NCI-H748 (cell line): Measurements from ENCODE around the gene RAP1GDS1.
"Not testable (repeated sequence)": the region's sequence is repeated elsewhere in the genome, so short reads cannot be mapped to it uniquely, and the experiment has no call there.

ENCODE experiments used
- DNase-seq: peaks from one replicate; lab custom pipeline; 2025; ENCODE audit not compliant: unreplicated experiment; lab: John Stamatoyannopoulos, UW

RAP1GDS1 gene

DNA sequence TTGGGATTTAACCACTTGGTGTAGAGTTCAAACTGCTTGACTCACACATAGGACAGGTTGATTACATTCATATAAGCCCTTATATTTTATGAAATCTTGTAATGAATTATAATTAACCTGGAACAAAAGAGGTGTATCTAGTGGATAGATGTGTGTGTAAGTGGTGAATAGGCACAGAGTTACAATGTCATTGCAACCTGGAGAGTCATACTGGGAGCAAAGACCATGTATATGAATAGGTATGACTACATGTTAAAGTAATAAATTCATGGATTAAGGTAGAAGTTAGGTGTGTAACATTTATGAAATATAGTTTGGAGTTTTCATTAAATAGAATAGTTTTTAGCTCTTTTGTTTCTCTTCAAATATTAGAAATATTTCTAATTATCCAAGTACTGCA, 26.1 kb downstream of the RAP1GDS1 start:
- no peak for DNase-seq

DNA sequence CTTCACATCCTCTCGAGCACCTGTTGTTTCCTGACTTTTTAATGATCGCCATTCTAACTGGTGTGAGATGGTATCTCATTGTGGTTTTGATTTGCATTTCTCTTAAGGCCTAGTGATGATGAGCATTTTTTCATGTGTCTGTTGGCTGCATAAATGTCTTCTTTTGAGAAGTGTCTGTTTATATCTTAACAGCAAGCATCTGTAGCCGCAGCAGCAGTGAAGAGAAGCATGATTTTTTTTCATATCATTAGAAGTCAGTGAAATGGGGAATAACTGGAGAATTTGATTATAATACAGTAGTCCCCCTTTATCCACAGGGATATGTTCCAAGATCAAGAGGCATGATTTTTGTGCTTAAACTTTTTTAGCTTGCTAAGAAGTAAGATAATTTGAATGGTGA, 27.5 kb downstream of the RAP1GDS1 start:
- not testable (repeated sequence) for DNase-seq

DNA sequence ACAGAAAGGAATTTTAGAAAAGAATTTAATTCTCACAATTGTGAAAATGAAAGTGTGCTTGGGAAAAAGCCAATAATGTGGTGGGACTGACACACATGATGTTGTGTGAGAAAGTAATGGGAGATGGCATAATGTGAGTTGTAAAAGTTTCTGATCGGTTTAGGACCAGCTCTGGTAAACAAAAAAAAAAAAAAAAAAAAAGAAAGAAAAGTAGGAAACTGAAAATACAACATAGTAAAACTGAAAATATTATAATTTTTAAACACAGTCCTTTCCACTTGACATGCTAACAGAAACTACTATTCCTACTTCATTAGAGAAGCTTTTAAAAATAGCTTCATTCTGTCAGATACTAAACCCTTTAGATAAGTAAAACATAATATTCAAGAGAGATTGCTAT, 28.2 kb downstream of the RAP1GDS1 start:
- DNase-seq: no peak

DNA sequence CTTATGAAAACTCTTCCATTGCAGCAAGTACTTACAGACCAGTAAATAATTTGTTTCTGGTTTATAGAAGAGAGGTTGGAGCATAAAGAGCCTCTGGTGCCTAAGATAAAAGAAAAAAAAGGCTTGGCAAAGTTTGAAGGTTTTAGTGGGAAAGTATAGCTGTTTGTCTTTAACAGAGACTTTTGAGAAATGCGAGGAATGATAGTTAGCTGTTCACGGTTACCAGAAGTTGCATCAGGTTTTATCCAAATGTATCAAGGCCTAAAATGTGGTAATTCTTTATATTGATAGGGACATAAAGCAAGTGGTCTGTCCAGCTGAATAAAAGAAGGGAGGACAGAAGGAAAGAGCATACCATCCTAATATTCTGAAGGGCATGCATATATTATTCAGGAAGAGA, 29.3 kb downstream of the RAP1GDS1 start:
- DNase-seq: no peak

DNA sequence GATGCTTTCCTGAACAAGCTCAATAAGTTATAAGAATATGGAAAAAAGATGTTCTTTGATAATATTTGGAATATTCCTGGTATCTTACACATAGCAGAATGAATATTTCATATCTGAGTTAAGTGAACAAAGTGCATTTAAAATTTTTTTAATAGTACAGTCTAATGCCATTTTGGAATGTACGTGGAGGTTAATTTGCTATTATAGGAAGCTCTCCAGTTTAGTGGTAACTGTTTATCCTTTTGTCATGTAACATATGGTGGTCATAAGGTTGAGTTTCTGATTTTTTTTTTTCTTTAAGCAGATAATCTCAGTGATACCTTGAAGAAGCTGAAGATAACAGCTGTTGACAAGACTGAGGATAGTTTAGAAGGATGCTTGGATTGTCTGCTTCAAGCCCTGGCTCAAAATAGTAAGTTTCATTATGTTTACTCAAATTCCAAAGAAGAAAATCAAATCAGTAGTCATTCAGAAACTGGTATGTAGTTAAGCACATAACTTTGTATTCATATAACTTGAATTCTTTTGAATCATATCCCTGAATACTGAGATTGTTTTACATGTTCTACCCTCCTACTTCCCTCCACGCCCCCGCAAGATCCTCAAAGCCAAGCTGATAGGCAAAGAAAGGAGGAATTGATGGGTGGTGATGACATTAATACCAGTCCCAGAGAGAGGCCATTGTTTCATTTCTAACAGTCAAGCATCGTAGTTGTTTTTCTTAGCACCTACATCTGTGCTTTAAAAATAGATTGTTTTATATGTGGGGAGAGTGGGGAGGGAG, 32.1 kb downstream of the RAP1GDS1 start:
- DNase-seq: no peak

DNA sequence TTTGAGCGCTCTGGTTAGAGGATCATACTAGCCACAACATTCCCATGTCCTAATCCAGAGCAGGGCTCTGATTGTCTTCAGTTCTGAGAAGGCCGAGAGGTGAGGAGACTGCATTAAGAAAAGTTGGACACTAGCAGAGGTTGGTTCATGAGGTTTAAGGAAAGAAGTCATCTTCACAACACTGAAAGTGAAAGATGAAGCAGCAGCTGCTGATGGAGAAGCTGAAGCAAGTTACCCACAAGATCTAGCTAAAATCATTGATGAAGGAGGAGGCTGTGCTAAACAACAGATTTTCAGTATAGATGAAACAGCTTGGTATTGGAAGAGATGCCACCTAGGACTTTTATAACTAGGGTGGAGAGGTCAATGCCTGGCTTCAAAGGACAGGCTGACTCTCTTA, 36.8 kb downstream of the RAP1GDS1 start:
- DNase-seq: no peak

DNA sequence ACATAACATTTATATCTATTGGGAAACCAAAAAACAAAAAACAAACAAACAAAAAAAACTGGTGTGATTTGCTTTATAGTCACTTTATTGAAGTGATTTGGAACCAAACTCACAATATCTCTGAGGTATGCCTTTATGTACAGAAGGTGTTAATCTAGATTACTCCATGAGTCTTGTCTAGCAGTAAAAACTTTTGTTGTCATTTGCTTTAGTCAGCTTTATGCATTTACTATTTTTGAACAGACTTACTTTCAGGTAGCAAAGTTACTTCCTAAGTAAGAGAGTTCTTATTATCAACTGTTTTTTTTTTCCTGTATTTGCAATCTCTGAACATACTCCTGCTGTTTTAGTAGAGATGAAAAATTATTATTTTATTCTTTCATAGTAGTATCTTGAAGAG, 39.5 kb downstream of the RAP1GDS1 start:
- DNase-seq: no peak

DNA sequence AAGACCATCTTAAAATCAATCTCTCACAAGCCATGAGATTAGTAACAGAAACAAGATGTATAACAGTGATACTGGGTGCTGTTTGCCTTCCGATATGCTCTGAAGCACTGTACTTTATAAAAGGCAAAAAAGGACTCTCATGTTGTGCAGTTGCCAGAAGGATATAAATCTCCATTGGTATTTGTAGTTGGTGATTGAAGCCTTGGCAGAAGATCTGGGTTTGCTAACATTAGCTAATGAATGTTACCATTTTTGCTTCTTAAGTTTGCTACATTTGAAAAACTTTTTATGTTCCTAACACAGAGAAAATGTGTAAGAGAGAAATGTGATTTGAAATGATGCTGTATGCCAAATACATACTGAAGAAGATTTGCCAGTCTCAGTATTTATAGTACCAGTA, 44.4 kb downstream of the RAP1GDS1 start:
- no peak for DNase-seq

DNA sequence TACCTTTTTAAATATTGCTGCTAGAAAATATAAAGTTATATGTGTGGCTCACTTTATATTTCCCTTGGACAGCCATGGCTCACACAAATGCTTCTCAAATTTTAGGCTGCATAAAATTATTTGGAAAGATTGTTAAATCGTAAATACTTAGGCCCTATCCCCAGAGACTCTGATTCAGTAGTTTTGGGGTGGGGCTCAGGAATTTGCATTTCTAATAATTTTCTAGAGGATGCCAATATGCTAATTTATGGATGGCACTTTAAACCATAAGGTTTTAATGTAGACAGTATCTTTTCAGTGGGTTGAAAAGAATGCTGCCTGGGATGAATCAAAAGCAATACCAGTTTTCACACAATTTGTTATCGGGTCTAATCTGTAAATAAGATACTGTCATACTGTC, 49.7 kb downstream of the RAP1GDS1 start:
- DNase-seq: no peak

DNA sequence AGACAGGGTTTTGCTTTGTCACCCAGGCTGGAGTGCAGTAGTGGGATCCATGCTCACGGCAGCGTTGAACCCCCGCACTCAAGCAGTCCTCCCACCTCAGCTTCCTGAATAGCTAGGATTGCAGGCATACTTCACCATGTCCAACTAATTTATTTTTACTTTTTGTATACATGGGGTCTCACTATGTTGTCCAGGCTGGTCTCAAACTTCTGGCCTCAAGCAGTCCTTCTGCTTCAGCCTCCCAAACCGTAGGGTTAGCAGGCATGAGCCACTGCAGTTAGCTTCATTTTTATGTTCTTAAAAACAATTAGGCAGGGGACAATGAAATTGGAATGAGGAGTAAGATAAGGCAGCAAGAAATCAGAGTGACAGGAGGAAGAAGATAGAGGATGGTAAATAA, 50.5 kb downstream of the RAP1GDS1 start:
- no peak for DNase-seq

DNA sequence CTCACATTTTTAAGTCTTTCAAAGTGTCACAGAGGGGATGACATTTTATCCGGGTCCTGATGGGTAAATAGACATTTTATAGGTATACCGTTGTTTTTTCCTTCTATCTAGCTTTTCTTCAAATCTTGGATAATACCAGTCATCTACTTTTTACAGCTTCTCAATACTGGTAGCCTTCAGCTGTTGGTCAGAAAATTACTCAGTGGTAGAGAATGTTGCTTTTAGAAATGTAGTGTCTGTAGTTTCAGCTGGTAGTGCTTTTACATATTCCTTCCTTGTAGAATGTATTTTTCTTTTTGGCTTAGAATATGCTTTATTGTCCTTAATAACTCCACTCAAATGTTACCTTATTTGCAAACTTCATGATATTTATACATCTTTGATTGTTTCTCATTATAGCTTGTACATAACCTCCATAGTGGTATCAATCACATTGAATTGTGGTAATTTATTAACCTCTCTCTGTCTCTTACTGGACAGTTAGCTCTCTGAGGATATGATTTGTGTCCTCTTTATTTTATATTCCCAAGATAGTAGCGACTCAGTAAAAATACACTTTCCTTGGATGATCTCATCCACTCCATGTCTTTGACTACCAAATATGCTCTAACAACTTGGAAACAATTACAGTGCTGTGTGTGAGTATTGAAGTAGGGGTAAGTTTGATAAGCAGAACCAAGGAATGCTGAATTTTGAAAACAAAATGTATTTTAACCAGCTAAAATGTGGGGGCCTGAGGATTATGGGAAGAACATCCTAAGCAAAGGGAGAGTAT, 53.8 kb downstream of the RAP1GDS1 start:
- DNase-seq: no peak

DNA sequence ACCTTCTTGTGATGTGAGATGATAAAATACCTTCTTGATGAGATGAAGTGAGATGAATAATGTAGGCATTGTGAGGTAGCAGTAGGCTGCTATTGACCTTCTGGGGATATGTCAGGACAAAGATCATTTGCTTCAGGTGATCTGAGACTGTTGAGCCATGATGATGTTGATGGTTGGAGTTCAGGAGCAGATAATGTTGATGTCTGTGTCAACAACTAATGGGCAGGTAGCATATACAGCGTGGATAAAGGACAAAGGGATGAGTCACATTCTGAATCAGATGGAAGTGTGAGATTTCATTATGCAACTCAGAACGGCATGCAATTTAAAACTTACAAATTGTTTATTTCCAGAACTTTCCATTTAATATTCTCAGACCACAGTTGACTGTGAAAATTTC, 57.3 kb downstream of the RAP1GDS1 start:
- DNase-seq: no peak

DNA sequence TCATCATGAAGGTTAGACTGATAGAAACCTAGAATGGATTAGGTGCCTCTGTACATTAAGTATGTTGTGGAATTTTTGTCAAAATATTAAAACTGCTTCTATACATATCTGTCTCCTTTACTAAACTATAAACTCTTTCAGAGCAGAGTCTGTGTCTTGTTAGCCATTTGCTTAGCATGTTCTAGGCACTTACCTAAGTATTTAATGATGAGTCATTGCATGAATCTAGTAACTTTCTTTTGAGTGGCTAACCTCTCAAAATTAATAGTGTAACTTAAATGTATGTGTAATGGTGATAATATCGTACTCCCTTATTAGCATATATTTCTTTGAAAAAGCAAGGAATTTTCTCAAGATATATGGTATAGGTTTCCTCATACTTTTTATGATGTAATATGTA, 57.8 kb downstream of the RAP1GDS1 start:
- no peak for DNase-seq

DNA sequence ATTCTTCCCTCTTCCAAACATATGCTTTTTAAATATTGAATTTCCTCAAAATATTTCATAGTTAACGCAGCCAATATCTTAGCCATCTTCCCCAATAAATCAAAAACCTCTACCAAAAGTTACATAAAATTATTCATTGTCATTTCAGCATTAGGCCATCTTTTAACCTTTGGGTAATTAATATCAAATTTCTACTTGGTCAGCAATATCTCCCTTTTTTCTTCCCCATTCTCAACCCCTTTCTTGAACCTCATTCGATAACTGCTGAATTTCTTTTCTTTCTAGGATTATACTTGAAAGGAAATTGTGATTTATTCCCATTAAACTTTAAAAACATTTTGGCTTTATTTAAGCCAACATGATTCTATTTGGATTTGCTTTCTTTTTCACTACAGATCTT, 65.0 kb downstream of the RAP1GDS1 start:
- DNase-seq: no peak

DNA sequence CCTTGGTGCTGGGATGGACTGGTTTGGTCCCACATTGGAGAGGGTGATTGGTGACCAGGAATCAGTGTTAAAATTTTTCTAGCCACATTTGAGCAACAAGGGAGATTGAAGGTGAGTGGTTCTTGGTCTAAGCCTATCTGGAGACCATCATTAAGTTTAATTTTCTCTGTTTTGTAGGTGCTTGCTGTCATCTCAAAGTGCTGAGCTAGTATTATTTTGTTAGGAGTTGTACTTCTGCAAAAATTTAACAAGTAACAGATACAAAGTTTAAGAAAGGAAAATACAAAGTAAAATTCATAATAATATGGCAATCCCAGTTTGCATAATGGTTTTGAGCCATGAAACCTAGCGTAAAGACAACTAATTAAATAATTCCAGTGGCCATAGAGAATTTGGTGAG, 66.5 kb downstream of the RAP1GDS1 start:
- no peak for DNase-seq

DNA sequence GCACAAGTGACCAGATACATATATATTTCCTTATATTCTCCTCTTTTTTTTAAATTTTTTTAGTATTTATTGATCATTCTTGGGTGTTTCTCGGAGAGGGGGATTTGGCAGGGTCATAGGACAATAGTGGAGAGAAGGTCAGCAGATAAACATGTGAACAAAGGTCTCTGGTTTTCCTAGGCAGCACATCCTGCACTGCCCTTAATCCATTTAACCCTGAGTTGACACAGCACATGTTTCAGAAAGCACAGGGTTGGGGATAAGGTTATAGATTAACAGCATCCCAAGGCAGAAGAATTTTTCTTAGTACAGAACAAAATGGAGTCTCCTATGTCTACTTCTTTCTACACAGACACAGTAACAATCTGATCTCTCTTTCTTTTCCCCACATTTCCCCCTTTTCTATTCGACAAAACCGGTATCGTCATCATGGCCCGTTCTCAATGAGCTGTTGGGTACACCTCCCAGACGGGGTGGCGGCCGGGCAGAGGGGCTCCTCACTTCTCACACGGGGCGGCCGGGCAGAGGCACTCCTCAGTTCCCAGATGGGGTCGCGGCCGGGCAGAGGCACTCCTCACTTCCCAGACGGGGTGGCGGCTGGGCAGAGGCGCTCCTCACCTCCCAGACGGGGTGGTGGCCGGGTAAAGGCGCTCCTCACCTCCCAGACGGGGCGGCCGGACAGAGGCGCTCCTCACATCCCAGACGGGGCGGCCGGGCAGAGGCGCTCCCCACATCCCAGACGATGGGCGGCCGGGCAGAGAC, 68.9 kb downstream of the RAP1GDS1 start:
- DNase-seq: not testable (repeated sequence)

DNA sequence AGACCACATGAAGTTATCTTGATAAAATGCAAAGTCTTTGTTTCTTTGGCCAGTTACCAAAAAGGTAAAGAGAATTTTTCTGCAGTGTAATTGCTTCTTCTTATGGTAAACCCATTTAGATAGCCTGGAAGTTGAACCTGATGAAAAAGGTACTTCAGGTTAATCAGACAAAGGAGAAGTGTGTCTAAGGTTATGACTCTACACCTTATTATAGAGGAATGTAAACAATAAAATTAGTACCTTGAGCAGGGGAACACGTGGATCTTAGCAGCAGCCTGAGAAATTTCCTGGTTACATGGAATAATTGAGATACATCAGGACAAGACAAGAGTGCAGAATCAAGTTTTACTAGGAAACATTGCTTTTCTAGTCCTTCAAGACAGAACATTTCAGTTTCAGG, 70.8 kb downstream of the RAP1GDS1 start:
- no peak for DNase-seq

DNA sequence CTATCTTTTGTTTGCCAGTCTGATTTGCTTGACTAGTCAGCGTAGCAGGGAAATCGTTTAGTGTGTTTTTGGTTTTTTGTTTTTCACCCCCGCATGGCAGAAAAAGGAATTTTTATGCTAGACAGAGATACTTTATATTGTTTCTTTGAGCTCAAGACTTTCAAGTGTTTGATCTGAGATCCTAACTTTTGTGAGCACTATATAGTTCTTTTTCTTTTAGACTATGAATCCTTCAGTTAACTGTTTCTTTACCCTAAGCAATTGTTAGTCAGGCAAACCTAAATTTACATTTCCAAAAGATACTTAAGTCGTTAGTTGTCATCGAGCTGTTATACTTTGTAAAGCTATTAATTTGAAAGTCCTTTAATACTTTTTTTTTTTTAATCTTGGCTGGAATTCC, 73.3 kb downstream of the RAP1GDS1 start:
- no peak for DNase-seq

DNA sequence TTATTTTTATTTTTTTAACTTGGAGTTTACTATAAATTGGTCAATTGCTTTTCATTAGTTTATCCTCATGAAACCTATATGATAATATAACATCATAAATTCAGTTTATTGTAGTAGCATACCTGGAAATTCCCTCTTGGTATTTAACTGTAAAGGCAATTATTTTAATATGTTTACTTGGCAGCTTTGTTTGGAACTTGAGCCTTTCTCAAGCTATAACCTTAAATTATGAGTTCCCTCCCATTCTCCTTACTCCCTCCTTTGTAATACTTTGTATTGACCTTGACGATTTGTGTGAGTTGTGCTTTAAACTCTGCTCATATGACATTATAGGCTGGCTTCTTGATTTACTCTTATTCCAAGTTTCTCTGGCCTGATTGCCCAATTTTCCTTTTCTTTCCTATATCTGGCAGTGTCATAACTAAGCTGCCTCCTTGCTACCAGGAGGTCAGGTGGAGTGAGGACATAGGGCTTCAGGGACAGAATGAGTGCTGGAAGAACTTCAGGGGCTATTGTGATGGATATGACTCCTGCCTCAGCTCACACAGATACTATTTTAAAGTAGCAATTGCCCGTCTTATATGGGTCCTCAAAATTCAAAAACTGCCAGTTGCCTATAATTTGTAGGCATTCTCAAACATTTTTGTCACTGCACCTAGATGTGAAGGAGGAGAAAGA, 77.7 kb downstream of the RAP1GDS1 start:
- no peak for DNase-seq

DNA sequence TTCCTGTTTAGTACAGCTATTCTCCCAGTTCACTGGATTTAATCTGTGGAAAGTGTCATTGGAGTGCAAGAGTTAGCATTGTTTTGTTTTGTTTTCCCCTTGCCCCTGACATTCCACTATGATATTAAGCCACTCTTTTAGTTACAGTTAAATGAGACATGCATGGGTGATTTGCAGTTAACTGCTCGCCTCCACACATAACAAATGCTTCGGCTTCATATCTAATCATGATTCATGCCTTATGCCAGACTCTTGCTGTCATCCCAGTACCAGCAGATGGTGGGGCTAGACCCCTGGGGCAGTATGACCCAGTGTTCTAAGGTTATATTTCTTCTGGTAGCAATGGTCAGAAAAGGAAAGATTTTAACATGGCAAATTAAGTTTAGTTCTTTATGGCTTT, 80.1 kb downstream of the RAP1GDS1 start:
- DNase-seq: no peak

DNA sequence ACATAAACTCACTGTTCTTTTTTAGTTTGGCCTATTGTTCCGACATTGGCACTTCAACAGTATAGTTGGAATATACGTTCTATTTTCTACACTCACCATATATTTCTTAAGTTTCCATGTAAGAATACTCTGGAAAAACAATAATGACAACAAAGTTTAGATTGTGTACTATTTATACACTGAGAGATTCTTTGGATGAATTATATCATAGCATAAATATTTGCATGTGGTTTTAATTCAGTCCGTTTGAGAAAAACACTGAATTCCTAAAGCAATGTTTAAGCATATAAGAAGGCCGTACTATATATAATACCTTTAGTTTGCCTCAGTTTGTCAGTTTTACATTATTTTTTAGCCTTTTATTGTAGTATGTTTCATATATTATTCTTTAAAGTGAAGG, 82.4 kb downstream of the RAP1GDS1 start:
- DNase-seq: no peak
